GM12874 (cell line): Measurements from ENCODE around the gene ARHGAP25.

Experiments
- TF ChIP-seq, protein P1 (sequence below): IDR thresholded peaks from 2 replicates; pipeline ENCODE4 v1.5.1; 2011; ENCODE audit warnings: low read depth, mild to moderate bottlenecking, control low read depth, low read length, moderate library complexity; ENCODE audit not compliant: insufficient read depth

The ARHGAP25 gene

DNA sequence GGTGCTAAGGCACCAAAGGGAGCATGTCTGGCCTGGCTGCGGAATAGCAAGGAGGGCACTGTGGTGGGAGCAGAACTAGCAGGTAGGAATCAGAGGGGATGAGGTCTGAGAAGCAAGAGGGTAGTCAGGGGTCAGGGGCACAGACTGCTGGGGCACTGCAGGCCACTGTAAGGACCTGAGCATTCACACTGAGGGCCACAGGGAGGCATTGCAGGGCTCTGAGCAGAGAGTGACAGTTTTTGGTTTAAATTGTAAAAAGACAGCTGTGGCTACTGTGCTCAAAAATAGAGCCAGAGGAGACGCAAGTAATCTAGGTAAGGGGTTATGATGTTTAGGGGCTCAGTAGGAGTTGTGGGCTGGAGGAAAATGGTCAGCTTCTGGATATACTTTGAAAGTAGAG, 41.5 kb downstream of the ARHGAP25 start:
- TF ChIP-seq, protein P1, sequence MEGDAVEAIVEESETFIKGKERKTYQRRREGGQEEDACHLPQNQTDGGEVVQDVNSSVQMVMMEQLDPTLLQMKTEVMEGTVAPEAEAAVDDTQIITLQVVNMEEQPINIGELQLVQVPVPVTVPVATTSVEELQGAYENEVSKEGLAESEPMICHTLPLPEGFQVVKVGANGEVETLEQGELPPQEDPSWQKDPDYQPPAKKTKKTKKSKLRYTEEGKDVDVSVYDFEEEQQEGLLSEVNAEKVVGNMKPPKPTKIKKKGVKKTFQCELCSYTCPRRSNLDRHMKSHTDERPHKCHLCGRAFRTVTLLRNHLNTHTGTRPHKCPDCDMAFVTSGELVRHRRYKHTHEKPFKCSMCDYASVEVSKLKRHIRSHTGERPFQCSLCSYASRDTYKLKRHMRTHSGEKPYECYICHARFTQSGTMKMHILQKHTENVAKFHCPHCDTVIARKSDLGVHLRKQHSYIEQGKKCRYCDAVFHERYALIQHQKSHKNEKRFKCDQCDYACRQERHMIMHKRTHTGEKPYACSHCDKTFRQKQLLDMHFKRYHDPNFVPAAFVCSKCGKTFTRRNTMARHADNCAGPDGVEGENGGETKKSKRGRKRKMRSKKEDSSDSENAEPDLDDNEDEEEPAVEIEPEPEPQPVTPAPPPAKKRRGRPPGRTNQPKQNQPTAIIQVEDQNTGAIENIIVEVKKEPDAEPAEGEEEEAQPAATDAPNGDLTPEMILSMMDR: 0 out of 2 replicates have a peak, but pooled peaks have one; percentile 10

DNA sequence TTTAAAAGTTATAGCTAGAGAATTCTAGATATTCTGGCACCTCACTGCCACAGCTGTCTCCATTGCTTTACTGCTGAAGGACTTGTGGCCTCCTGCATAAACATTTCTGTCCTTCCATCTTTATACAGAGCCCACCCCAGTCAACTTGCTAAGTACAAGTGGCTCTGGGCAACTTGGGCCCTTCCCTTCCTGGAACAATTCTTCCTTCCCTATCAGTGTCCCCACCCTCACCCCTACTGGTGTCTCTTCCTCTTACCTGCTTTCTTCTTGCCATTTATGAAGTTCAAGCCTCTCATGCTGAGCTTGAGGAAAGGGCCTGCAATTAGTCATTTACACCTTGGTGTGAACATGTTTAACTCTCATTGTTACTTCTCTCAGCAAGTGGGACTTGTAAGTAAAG, 45.0 kb downstream of the ARHGAP25 start:
- TF ChIP-seq, protein P1: no peak

DNA sequence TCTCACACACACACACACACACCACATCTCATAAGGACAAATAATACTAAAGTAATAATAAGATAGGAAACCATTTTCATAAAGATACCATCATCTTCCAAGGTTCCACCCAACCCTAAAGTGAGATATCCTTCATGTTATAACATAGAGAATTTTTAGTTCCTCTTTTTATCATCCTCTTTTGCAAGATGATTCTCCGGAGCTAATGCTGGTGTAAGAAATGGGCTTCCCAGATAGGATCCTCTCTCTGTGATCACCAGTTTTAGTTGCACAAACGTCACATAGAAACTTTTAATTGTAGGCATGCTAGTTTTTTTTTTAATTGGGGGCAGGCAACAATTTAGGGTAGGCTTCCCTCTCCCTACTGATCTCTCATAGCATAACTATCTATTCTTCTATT, 49.6 kb downstream of the ARHGAP25 start:
- TF ChIP-seq, protein P1: no peak

DNA sequence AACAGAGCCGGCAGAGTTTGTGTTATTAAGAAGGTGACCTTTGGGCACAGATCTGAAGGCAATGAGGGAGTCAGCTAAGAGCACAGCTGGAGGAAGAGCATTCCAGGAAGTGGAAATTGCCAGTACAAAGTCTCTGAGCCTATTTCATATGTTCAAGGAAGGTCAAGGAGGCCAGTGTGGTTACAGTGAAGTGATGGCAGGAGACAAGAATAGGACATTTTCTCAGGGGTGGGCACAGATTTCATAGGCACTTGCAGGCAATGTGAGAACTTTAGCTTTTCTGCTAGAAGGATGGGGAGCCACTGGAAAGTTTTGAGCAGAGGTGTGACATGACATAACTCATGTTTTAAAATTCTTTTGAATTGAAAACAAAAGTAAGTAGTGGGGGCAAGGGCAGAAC, 50.3 kb downstream of the ARHGAP25 start:
- TF ChIP-seq, protein P1: no peak

DNA sequence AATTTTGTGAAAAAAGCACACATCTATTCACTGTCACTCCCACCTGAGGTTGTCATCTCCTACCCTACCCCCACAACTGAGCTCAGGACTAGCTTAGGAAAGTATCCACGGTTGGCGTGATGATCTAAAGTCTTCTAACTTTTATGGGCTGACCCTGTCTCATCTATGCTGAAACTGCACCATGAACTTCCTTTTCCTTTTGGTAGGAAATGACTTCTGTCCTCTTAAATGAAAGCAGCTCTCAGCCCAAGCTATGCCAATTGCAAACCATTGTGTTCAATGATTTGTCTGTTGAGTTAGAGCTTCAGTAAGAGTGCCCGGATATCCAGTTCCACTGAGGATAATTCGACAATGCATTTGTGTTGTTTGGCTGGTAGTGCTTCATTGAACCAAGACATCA, 52.7 kb downstream of the ARHGAP25 start:
- TF ChIP-seq, protein P1: no peak

DNA sequence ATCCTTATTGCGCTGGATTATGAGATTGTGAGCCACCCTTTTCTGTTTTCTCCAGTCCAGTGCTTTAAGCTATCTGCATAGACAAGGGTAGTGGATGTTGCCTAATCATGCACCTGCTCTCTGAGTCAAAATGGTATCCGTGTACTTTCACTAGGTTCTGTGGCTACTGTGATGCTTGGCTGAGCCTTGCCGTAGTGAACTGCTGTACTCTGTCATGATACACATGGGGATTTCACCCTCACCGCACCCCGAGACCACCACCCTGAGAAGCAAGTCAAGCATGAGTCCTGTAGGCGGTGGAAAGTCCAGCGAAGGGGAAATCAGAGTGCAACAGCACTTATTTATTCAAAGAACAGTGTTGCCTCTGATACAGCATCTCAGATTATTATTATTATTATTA, 55.0 kb downstream of the ARHGAP25 start:
- TF ChIP-seq, protein P1: no peak

DNA sequence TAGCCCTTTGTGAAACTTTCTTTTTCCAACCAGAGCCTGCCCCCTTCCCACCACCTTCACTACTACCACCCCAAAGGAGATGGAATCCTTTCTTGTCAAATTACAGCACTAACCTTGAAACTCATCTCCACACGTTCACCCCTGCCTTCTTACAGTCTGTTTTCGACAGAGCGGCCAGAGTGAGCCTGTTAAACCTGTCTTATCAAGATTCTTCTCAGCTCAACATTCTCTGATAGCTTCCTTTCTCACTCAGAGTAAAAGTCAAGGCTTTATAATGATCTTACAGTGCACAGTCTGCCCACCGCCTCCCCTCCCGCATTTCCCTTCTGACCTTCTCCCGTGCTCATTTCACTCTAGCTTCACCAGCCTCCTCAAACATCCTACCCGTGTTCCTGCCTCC, 56.0 kb downstream of the ARHGAP25 start:
- TF ChIP-seq, protein P1: no peak

GRCh38 chr2:68791914-68792313, 57.3 kb downstream of the ARHGAP25 start:
- TF ChIP-seq, protein P1: no peak
